Keratinocyte (primary cell): ENCODE measurements around the gene TBC1D7.

Experiments
- CTCF ChIP-seq, 3 experiments: IDR thresholded peaks in 1 of 3; conservative IDR thresholded peaks in 1 of 3; optimal IDR thresholded peaks in 1 of 3; 2 replicates in 2 of 3; 3 replicates in 1 of 3; pipeline versions ENCODE3 to v1.5.1; 2011; ENCODE audit warnings: low read length in 3 of 3, mild to moderate bottlenecking in 3 of 3, moderate library complexity in 2 of 3, control low read depth in 1 of 3, inconsistent platforms in 1 of 3; ENCODE audit not compliant: insufficient read depth in 2 of 3; ENCODE audit errors: extremely low read depth in 1 of 3
- EZH2 ChIP-seq: IDR thresholded peaks from one replicate; pipeline ENCODE4 v1.6.1; 2012; ENCODE audit warnings: inconsistent platforms, mild to moderate bottlenecking, low read length, moderate library complexity

DNA sequence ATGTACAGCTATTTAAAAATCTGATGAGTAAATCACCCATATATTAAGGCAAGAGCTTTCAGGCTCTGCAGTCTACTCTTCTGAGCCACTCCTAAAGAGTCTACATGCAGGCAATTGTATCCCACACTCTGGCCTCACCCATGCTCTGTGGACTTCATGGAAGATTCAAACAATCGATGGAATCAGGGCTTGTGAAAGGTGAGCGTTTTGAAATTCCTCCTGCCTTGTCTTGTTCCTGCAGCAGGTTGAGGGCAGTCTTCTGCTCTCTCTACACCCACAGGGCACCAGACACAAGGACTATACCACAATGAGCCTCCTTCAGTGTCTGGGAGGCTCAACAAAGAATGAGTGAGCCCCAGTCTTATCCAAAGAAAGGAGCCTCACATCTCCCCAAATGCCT lies 51.1 kb downstream of the TBC1D7 start:
- TF ChIP-seq CTCF (optimal IDR thresholded peaks at IDR 0.05 in 1 of 3, IDR thresholded peaks at IDR 0.05 in 1 of 3, conservative IDR thresholded peaks at IDR 0.05 in 1 of 3; ENCODE audit: extremely low read depth in 1 of 3, insufficient read depth in 2 of 3, low read length in 3 of 3), result no peak
- no peak for TF ChIP-seq EZH2
